Panc1 (cell line): ENCODE results near the gene PCBD1. TPM values are rescaled to one million over a fixed set of nuclear protein-coding genes. Genes with fewer than 3 reads are reported as not detected.
A peak's percentile ranks its signal among the peaks of the same experiment; 100 is the strongest.

Experiments
- ATAC-seq: fragments of 200-7000 bp; cut with Tn5 transposase; 2 replicates; pipeline ENCODE4 v1.9.1; 2020; ENCODE audit warnings: mild to moderate bottlenecking, moderate library complexity
- BruUV-seq: library from RNA; stranded (reverse); fragments of 400-500 nt; replicated peaks from 2 replicates; lab custom pipeline; 2021; lab: Mats Ljungman, UMichigan
- CTCF ChIA-PET: fragments of 300-600 bp; sonication (Branson Sonifier 250); formaldehyde crosslinking; loops from one replicate; lab custom pipeline; 2022; ENCODE audit warnings: antibody characterized with exemption; lab: Charles Lee
- POLR2A ChIA-PET: fragments of 300-600 bp; sonication (Branson Sonifier 250); formaldehyde crosslinking; loops from one replicate; lab custom pipeline; 2022; ENCODE audit warnings: antibody characterized with exemption; lab: Charles Lee
- DNase-seq: peaks from one replicate; pipeline ENCODE4 v3.0.0-alpha.2; 2010; ENCODE audit warnings: low read depth, low spot score
- H3K27ac ChIP-seq: 2 replicates; pipeline ENCODE4 v1.5.1; 2011; ENCODE audit warnings: mild to moderate bottlenecking, low read length, inconsistent platforms
- H3K27me3 ChIP-seq: fragments of 200-500 bp; sonication (Bioruptor generic); 2 replicates; pipeline ENCODE4 v1.6.0; 2014; ENCODE audit warnings: low read length, inconsistent platforms; ENCODE audit not compliant: control insufficient read depth, insufficient read depth
- H3K36me3 ChIP-seq: fragments of 200-500 bp; sonication (Bioruptor generic); 2 replicates; pipeline ENCODE4 v1.5.1; 2014; ENCODE audit warnings: inconsistent platforms, mild to moderate bottlenecking, low read length, moderate library complexity; ENCODE audit not compliant: control insufficient read depth, insufficient read depth
- H3K4me1 ChIP-seq: 2 replicates; pipeline ENCODE4 v1.5.1; 2011; ENCODE audit warnings: inconsistent platforms, mild to moderate bottlenecking, low read length, moderate library complexity; ENCODE audit not compliant: control insufficient read depth, insufficient read depth
- H3K4me3 ChIP-seq, 2 experiments: 2 replicates each; pipeline ENCODE4 v1.5.1; 2011 to 2012; ENCODE audit warnings: low read depth in 2 of 2, low read length in 2 of 2, mild to moderate bottlenecking in 2 of 2, inconsistent platforms in 1 of 2, moderate library complexity in 1 of 2
- H3K9me3 ChIP-seq: fragments of 200-500 bp; sonication (Bioruptor generic); 2 replicates; pipeline ENCODE4 v1.5.1; 2014; ENCODE audit warnings: low read depth, mild to moderate bottlenecking, inconsistent platforms, low read length, moderate library complexity; ENCODE audit not compliant: control insufficient read depth, insufficient read depth
- CTCF ChIP-seq: fragments of 450-650 bp; IDR thresholded peaks from 2 replicates; pipeline ENCODE4 v1.5.1; 2017; ENCODE audit warnings: mild to moderate bottlenecking
- POLR2AphosphoS5 ChIP-seq: IDR thresholded peaks from 2 replicates; pipeline ENCODE4 v1.6.1; 2012; ENCODE audit warnings: mild to moderate bottlenecking, low read depth, low read length, moderate library complexity
- SIN3A ChIP-seq: IDR thresholded peaks from 2 replicates; pipeline ENCODE4 v1.6.1; 2012; ENCODE audit warnings: low read depth, mild to moderate bottlenecking, low read length, moderate library complexity, borderline replicate concordance; ENCODE audit not compliant: insufficient read depth
- TCF7L2 ChIP-seq: IDR thresholded peaks from 2 replicates; pipeline ENCODE4 v1.6.1; 2011; ENCODE audit warnings: mild to moderate bottlenecking, low read depth, low read length, inconsistent platforms
- in situ Hi-C: cut with HindIII; loops from 2 replicates; pipeline ENCODE4 v1.10.0; 2016; ENCODE audit warnings: low sequenced_read_pairs, low pct_unique_long_range_greater_than_20kb
- intact Hi-C: fragments of 100-400 bp; cut with micrococcal nuclease; formaldehyde crosslinking; loops from one replicate; pipeline ENCODE4 v1.10.0; 2022; ENCODE audit not compliant: unreplicated experiment
- total RNA-seq: library from RNA; stranded (reverse); gene quantifications from one replicate; pipeline ENCODE4 v1.2.1, GENCODE V29; 2021; ENCODE audit not compliant: unreplicated experiment
- TF ChIP-seq, protein P1 (sequence below), 2 experiments: IDR thresholded peaks; 2 replicates each; pipeline ENCODE4 v1.6.1; 2011 to 2012; ENCODE audit warnings: low read depth in 2 of 2, control low read depth in 1 of 2, low read length in 1 of 2, mild to moderate bottlenecking in 1 of 2, moderate library complexity in 1 of 2; ENCODE audit not compliant: insufficient read depth in 1 of 2

The PCBD1 gene
- total RNA-seq, 1 experiment from 2014 or later: 122 TPM

DNA sequence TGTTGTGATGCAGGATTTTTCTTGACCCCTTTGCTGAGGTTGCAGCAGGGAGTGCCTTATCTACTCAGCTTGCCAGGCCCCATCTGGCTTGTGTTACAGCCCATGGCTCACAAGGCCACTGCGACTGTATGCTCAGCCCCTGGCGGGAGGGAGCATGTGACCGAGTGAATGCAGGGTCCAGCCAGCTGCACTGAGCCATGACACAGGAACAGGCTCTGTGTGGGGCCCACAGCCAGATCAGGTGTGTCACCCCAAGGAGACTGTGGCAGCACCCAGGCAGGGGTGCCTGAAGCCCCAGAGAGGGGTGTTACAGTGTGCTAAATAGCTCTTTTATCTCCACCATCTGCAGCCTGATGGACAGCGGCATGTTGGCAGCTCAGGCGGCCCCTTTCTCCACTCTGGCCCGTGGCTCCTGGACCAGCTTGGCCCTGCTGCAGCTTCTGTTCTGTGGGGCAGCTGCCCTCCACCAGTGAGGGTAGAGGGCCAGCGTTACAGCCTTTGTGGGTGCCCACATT is 2.6 kb upstream of the PCBD1 start:
- in situ Hi-C loops: no loop called here

DNA sequence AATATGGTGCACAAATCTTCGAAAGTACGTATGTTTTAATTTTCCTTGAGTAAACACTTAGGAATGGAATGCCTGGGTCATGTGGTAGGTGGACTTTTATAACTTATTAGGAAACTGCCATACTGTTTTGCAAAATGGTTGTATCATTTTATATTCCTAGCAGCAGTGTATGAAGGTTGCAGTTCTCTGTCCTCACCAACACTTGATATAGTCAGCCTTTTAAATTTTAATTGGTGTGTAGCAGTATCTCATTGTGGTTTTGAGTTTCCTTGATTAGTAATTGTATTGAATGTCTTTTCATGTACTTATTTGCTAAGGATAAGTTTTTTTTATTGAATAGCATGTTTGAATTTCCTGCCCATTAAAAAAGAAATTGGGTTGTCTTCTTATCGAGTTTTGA is 926 bp upstream of the PCBD1 start:
- DNase-seq (no peak), ATAC-seq (no peak)
- Histone ChIP-seq H3K27me3 (no peaks in the 10 kb centered on the region), H3K4me3 (peak overlapping the region in 1 of 2 experiments; percentile 75; a peak in 1 of 4 replicates), H3K9me3 (no peaks in the 10 kb centered on the region), H3K4me1 (peaks cover 13% of the 10 kb centered on the region), H3K27ac (peak overlapping the region; percentile 71; the same call in 1 of the 2 replicates), H3K36me3 (no peaks in the 10 kb centered on the region)
- BruUV-seq: no TSS peak
- ChIA-PET POLR2A (no interaction called here), CTCF (interaction anchor here (0.6 kb wide), 1 partner anchor 29 kb away, joined by 4 read pairs; no protein-coding TSS in a partner anchor)
- intact Hi-C loops: loop anchor here (10.0 kb wide), 1 partner anchor 424 kb away; no protein-coding TSS in a partner anchor
- TF ChIP-seq, protein P1, sequence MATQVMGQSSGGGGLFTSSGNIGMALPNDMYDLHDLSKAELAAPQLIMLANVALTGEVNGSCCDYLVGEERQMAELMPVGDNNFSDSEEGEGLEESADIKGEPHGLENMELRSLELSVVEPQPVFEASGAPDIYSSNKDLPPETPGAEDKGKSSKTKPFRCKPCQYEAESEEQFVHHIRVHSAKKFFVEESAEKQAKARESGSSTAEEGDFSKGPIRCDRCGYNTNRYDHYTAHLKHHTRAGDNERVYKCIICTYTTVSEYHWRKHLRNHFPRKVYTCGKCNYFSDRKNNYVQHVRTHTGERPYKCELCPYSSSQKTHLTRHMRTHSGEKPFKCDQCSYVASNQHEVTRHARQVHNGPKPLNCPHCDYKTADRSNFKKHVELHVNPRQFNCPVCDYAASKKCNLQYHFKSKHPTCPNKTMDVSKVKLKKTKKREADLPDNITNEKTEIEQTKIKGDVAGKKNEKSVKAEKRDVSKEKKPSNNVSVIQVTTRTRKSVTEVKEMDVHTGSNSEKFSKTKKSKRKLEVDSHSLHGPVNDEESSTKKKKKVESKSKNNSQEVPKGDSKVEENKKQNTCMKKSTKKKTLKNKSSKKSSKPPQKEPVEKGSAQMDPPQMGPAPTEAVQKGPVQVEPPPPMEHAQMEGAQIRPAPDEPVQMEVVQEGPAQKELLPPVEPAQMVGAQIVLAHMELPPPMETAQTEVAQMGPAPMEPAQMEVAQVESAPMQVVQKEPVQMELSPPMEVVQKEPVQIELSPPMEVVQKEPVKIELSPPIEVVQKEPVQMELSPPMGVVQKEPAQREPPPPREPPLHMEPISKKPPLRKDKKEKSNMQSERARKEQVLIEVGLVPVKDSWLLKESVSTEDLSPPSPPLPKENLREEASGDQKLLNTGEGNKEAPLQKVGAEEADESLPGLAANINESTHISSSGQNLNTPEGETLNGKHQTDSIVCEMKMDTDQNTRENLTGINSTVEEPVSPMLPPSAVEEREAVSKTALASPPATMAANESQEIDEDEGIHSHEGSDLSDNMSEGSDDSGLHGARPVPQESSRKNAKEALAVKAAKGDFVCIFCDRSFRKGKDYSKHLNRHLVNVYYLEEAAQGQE (IDR thresholded peaks at IDR 0.05; ENCODE audit: insufficient read depth in 1 of 2, low read depth in 2 of 2, low read length in 1 of 2): no peak
- no peak for TF ChIP-seq POLR2AphosphoS5
- TF ChIP-seq TCF7L2: no peak
- TF ChIP-seq CTCF: no peak
- no peak for TF ChIP-seq SIN3A
- in situ Hi-C loops: no loop called here

More for the DNA sequence above, 2.6 kb upstream of the PCBD1 start:
- Histone ChIP-seq H3K27me3 (no peaks in the 10 kb centered on the region), H3K9me3 (no peaks in the 10 kb centered on the region), H3K27ac (no peak overlapping the region), H3K4me3 (no peak overlapping the region), H3K36me3 (no peaks in the 10 kb centered on the region), H3K4me1 (peaks cover 13% of the 10 kb centered on the region)
- TF ChIP-seq TCF7L2 (no peak), SIN3A (no peak), POLR2AphosphoS5 (no peak), CTCF (no peak)
- TF ChIP-seq, protein P1 (IDR thresholded peaks at IDR 0.05; ENCODE audit: insufficient read depth in 1 of 2, low read depth in 2 of 2, low read length in 1 of 2): no peak
- ChIA-PET CTCF (no interaction called here), POLR2A (no interaction called here)
- ATAC-seq (no peak), DNase-seq (no peak)
- no TSS peak for BruUV-seq
- intact Hi-C loops: no loop called here
